Gastrocnemius medialis (tissue), 4 donors: ENCODE results near the gene RCN2.

Source experiments
- POLR2A ChIP-seq, 2 donors: fragments of 450-650 bp; IDR thresholded peaks; one replicate each; pipeline ENCODE4 v1.6.1; 2017; ENCODE audit warnings: antibody characterized with exemption in 2 of 2, mild to moderate bottlenecking in 2 of 2, moderate library complexity in 2 of 2
- TF ChIP-seq, protein P1 (sequence below), 5 experiments: fragments of 450-650 bp in 3 of 5; fragments of 200-600 bp in 2 of 5; sonication (generic) in 2 of 5; IDR thresholded peaks in 4 of 5; conservative IDR thresholded peaks in 1 of 5; 1 replicate in 4 of 5; 2 replicates in 1 of 5; pipeline ENCODE4 v1.5.1; 2016 to 2019; ENCODE audit warnings: antibody characterized with exemption in 5 of 5, mild to moderate bottlenecking in 3 of 5, moderate library complexity in 3 of 5

GRCh38 chr15:76972389-76973361 lies 41.1 kb downstream of the RCN2 start:
- TF ChIP-seq, protein P1, sequence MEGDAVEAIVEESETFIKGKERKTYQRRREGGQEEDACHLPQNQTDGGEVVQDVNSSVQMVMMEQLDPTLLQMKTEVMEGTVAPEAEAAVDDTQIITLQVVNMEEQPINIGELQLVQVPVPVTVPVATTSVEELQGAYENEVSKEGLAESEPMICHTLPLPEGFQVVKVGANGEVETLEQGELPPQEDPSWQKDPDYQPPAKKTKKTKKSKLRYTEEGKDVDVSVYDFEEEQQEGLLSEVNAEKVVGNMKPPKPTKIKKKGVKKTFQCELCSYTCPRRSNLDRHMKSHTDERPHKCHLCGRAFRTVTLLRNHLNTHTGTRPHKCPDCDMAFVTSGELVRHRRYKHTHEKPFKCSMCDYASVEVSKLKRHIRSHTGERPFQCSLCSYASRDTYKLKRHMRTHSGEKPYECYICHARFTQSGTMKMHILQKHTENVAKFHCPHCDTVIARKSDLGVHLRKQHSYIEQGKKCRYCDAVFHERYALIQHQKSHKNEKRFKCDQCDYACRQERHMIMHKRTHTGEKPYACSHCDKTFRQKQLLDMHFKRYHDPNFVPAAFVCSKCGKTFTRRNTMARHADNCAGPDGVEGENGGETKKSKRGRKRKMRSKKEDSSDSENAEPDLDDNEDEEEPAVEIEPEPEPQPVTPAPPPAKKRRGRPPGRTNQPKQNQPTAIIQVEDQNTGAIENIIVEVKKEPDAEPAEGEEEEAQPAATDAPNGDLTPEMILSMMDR (IDR thresholded peaks at IDR 0.05 in 4 of 5, conservative IDR thresholded peaks at IDR 0.05 in 1 of 5): no peak
- TF ChIP-seq POLR2A (IDR thresholded peaks at IDR 0.05): no peak
